Daoy (cell line): ENCODE results near the gene OTOGL. TPM values are rescaled to one million over a fixed set of nuclear protein-coding genes. Genes with fewer than 3 reads are reported as not detected.
"Not testable (repeated sequence)": the region's sequence is repeated elsewhere in the genome, so short reads cannot be mapped to it uniquely, and the experiment has no call there.

ENCODE experiments used
- DNase-seq: peaks from one replicate; pipeline ENCODE4 v3.0.0-alpha.2; 2015; ENCODE audit warnings: low read depth
- total RNA-seq: library from RNA; depleted of rRNA; stranded (reverse); fragments of >200 nt; shearing (Covaris generic); gene quantifications from 2 replicates; pipeline ENCODE4 v1.2.3, GENCODE V29; 2014

OTOGL gene
- total RNA-seq, 1 experiment from 2014 or later: 1.0 TPM

DNA sequence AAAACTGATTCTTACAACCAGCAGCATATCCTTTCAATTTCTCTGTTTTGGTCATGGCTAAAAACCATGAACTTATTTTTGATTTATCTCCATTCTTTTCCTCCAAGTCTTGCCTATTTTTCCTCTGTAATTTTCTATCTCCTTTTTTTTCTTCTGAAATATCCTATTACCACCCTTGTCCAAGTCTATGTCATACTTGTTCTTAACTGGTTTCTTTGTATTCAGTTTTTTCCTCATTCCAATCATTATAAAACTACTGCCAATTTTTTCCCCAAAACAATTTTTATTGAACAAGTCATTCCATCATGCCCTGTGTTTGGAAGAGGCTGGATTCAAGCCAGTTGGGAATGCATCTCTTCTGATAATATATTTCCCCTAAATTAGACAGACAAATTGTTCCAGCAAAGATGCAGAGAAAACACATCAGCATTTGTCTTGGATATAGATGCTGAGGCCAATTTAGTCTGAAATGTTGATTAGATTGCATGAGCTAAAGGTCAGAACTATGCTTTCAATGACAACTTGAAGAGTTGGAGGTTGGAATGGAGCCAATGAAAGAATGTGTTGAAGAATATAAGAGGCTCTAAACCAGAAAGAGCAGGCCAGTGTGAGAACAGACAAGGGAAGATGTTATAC lies 30.7 kb downstream of the OTOGL start:
- no peak for DNase-seq

DNA sequence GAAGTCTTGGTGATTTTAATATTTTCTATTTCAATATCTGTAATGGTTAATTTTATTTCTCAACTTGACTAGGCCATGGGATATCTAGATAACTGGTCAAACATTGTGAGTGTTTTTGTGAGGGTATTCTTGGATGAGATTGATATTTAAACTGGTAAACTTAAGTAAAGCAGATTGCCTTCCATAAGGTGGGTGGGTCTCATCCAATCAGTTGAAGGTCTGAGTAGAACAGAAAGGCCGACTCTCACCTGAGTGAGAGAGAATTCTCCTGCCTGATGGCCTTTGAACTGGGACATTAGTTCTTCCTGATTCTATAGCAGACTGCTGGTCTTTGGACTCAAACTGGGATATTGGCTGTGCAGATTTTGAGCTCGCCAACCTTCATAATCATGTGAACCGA lies 36.3 kb downstream of the OTOGL start:
- no peak for DNase-seq

DNA sequence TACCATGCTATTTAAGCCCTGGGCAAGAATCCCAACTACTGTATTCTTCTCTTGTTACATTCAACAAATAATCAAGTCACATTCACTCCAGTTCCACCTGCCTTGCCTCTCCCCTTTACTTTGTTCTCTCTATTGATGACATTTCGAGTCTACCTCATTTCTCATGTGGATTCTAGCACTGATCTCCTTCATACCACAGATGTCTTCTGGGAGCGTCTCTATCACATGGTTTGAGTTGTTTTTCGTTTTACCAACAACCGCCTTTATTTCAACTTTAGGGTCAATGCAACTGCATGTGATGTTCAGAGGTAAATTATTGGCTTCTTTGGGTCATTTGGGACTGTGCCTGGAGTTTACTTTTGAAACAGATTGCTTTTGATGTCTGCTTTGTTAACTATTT lies 40.7 kb downstream of the OTOGL start:
- no peak for DNase-seq

DNA sequence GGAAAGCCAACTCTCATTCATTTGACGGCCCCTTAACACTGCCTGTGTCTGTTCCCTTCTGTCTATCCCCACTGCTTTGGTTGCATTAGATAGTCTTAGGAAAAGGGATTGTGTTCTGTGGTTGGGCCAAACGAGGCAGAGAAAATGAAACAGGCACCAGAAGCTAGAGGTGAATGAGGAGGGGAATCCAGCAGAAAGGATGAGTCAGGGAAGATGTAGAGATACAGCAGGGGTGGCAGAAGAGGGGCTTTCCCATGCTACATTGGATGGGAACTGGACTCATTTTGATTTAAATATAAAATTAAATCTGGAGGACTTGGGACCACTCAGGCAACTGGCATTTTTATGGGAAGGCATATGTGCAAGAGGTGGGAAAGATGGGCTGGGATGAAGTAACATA lies 43.3 kb downstream of the OTOGL start:
- peak; percentile 45 for DNase-seq

DNA sequence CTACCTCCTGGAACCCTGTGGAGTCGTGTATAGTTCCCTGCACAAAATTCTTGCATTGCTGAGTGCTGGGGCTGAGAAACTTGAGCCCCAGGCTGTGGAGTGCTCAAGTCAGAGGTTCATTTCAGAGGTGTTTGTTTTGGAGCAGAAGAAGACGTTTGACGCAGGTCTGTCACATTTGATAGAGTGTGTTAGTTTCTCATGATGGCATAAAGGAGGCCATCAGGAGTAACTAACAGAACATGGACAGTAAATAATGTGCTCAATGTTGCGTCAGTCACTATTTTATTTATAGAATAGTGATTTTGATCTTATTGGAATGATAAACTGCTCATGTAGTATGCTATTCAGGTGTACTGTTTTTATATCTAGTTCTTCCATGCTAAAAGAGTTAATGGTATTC lies 44.2 kb downstream of the OTOGL start:
- DNase-seq: no peak

DNA sequence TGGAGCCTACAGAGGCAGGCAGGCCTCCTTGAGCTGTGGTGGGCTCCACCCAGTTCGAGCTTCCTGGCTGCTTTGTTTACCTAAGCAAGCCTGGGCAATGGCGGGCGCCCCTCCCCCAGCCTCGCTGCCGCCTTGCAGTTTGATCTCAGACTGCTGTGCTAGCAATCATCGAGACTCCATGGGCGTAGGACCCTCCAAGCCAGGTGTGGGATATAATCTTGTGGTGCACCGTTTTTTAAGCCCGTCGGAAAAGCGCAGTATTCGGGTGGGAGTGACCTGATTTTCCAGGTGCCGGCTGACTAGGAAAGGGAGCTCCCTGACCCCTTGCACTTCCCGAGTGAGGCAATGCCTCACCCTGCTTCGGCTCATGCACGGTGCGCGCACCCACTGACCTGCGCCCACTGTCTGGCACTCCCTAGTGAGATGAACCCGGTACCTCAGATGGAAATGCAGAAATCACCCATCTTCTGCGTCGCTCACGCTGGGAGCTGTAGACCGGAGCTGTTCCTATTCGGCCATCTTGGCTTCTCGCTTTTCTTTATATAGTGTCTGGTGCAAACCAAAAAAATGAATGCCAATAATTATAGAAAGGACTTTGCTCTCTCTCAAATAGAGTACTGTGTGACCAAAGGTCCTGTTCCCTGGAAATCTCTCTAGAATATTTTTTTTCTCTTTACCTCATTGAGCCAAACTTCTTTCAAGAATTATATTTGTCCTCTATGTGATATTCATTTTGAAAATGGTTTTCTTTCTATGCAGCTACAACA lies 50.4 kb downstream of the OTOGL start:
- DNase-seq: not testable (repeated sequence)

DNA sequence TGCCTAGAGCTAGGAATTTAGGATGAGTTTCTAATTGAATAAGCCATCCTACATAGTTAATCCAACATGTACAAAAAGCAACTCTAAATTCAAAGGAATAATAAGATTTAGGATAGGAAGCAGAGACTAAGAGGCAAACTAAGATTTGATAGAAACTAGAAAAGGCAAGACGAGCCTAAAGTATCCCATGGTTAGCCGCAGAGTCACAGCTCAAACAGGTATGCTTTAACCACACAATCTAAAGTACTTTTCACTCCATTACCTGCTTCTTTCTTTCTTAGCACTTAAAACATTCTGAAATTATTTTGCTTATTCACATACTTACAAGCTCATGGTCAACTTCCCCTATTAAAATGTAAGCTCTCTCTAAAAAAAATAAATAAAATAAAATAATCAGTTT lies 51.8 kb downstream of the OTOGL start:
- DNase-seq: no peak

DNA sequence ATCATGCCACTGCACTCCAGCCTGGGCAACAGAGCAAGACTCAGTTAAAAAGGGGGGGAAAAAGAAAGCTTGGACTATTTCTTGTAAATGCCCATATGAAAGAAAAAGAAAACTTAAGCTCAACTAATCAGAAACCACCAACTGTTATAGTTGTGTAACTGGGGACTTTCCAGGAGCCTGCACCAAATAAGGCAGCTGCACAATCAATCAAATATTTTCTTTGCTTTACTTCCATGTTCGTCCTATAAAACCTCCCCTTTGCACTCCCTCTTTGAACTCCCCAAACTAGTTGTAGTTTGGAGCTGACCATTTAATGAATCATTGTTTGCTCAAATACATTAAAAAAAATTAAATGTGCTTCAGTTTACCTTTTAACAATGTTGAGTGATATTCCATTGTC lies 54.9 kb downstream of the OTOGL start:
- DNase-seq: peak; percentile 5

DNA sequence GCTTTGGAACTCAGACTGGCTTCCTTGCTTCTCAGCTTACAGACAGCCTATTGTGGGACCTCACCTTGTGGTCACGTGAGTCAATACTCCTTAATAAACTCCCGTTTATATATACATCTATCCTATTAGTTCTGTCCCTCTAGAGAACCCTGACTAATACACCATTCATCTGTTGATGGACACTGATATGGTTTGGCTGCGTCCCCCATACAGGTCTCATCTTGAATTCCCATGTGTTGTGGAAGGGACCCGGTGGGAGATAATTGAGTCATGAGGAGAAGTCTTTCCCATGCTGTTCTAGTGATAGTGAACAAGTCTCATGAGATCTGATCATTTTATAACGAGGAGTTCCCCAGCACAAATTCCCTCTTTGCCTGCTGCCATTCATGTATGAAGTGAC lies 57.0 kb downstream of the OTOGL start:
- no peak for DNase-seq

DNA sequence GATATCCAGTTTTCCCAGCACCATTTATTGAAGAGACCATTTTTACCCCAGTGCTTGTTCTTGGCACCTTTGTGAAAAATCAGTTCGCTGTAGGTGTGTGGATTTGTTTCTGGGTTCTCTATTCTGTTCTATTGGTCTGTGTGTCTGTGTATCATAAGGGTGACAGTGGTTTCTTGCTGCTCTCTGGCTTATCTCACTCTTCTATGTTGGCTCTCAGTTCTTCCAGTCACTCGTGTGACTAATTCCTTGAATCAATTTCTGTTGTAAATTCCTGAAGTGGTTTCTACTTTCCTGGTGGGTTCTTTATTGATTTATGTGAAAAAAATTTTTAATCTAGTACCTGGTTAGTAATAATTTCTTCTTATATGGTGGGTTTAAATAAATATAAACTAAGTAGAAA lies 58.3 kb downstream of the OTOGL start:
- peak; percentile 15 for DNase-seq

DNA sequence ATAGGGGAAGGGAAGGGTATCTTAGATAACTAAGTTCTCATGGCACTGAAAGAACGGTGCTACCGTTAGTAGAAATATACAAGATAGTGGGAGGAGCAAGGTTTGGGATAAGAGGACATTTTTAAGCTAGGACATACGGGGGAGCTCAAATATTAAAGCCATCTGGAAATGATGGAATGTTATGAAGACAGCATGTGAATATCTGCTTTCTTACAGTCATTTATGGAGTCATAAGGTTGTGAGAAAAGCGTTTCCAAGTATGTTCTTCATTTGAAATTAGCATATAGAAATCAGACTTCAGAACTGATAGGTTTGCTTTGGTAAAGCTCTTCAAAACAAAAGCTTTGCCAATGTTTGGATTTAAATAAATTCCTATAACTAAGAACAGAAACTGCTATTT lies 62.3 kb downstream of the OTOGL start:
- DNase-seq: no peak

DNA sequence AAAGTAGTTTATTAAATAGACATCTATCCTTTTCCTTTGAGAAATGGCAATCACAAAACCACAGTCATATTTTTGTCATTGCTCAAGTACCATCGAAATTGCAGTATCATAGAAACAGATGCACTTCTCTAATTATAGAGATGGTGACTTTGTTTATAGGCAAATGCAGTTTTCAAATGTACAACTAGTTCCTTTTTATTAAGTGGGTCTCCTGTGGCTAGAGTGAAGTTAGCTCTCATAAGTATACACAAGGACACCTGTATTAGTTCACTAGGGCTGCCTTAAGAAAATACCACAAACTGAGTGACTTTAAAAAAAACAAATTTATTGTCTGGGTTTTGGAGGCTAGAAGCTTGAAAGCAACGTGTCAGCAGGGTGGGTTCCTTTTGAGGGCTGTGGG lies 62.8 kb downstream of the OTOGL start:
- DNase-seq: no peak

DNA sequence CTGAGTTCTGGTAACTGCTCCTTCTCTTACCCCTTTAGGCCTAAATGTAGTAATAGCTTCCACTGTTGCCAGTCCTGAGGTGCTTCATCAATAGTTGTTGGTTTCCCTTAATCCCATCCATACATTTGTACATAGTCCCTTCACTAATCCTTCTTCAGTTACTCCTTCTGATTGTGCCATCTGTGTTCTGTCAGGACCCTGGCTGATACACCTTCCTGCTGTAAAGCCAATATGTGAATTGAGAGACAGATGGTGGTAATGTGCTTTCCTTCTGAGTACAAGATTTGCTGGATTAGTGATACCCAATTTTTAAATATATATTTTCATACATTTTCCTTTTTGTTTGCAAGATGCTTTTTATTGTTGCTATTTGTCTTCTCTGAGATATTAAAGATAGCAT lies 66.4 kb downstream of the OTOGL start:
- DNase-seq: no peak

DNA sequence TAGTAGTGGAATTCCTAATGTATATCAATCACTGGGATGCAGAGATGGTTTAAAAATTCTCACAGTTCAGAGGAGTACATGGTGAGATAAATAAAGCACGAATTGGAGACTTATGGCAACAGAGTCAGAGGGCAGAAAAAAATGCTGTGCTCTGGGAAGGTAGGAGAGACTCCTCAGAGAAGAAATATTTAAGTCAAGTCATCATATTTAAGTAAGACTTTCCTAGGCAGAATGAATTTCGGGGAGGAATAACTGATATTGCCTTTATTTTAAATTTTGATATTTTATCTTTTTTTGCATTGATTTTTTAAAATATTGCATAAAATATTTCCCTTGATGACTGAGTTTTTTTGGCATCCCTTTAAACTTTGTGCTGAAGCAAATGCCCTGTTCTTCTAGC lies 67.4 kb downstream of the OTOGL start:
- no peak for DNase-seq

DNA sequence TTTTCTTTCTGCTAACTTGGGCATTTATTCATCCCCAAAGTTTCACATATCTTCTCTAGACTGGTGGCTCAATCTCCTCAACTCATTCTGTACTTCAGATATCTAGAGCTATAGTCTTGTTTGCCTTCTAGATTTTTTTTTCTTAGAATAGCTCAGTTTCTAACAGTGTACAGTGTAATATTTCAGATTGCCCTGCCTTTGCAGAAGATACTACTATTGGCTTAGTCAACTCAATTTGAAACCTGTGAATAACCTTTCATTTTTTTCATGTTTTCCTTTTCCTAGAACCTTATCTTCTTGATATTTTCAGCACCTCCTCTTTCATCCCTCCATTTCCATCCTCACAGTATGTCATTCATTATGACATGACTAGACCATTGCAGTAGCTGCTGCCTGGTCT lies 69.6 kb downstream of the OTOGL start:
- no peak for DNase-seq

DNA sequence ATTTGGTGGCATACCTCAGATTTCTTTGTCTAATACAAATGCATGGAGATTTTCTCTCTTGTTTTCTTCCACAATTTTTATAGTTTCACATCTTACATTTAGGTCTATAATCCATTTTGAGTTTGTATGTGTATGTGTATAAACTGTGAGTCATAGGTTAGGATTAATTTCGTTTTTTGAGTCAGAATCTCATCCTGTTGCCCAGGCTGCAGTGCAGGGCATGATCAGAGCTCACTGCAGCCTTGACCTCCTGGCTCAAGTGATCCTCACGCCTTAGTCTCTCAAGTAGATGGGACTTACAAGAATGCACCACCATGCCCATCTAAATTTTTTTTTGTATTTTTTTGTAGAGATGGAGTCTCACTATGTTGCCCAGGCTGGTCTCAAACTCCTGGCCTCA lies 71.6 kb downstream of the OTOGL start:
- DNase-seq: no peak

DNA sequence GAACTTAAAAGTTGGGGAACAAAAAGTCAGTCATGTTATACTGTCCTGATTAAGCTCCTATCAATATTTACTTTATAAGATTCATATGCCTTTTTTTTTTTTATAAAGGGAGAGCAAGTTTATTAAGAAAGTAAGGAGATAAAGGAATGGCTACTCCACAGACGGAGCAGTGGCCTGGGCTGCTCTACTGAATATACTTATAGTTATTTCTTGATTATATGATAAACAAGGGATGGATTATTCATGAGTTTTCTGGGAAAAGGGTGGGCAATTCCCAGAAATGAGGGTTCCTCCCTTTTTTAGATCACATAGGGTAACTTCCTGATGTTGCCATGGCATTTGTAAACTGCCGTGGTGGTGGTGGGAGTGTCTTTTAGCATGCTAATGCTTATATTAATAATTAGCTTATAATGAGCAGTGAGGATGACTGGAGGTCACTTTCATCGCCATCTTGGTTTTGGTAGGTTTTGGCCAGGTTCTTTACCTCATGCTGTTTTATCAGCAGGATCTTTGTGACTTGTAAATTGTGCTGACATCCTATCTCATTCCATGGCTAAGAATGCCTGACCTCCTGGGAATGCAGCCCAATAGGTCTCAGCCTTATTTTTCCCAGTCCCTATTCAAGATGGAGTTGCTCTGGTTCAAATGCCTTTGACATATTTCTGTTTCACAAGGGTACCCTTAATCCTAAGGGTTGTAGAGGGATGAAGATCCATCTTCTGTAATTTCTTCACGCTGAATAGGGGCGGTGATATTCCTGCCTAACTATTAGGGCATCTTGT lies 73.9 kb downstream of the OTOGL start:
- no peak for DNase-seq

DNA sequence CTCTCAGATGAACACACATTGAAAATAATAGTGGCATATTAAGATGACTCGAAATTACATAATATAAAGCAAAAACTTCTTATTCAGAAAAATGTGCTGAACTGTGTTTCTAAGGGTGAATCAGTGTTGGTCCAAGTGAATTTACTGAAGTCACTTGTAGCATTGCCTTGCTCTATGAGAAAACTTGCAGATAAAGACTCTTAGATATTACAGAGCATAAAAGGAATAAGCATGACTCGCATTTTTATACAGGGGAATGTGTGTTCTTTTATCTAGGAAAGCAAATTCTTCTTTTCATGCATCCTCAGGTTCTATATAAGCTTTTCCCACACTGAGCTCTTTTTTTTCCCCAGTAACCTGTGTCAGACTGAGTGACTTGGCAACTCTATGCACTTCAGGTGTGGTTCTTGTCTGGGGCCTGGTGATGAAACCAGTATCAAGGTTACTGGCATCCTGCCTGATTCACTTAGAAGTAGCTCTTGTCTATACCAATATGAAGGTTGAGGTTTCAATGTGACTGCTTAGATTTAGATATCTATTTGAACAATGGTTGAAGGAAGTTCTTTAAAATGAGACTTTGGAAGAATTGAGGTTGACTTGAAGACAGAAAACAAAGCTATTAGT lies 76.1 kb downstream of the OTOGL start:
- no peak for DNase-seq

DNA sequence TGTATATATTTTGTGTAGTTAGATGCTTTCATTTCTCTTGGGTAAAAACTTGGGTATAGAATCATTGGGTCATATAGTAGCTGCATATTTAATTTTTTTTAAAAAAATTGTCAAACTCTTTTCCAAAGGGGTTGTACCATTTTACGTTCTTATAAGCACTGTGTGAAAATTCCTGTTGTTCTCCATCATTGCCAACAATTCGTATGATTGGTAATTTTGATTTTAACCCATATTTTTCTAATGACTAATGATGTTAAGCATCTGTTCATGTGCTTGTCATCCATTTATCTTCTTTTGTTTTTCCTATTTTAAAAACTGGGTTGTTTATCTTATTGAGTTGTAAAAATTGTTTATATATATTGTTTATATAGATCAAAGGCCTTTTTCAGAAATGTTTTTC lies 77.4 kb downstream of the OTOGL start:
- DNase-seq: no peak

DNA sequence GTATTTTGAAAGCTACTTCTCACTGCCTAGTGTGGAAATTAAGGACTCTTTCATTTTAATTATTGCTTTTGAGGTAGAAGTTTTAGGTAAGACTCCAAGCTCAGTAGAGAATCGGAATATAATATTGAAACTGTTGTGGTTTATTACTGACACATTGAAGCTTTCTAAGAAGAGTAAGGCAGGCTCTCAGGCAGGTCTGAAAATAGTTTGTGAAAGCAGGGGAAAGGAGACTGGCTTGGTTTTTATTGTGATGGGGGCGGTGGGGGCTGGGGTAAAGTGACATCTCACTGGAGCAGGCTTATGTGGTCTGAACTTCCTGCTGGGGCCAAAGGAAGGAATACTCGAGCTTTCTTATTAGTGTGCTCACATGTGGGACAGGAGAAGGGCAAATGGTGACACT lies 79.5 kb downstream of the OTOGL start:
- no peak for DNase-seq

DNA sequence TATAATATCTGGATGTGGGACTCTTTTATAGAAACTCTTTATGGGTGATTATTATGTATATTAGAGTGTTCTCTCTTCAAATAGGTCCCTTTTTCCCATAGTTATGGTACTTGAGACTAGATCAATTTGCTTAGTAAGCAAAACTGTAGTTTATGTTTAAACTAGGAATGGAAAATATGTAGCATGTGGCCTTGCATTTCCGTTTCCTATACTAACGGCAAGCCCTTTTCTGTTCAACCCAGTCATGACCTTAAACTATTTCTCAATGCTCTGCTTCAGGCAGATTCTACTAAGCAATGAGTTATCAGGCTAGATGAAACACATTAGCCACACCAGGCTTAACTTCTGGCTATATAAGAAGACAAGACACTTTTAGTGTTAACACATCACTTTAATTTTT lies 84.6 kb downstream of the OTOGL start:
- DNase-seq: peak; percentile 9

DNA sequence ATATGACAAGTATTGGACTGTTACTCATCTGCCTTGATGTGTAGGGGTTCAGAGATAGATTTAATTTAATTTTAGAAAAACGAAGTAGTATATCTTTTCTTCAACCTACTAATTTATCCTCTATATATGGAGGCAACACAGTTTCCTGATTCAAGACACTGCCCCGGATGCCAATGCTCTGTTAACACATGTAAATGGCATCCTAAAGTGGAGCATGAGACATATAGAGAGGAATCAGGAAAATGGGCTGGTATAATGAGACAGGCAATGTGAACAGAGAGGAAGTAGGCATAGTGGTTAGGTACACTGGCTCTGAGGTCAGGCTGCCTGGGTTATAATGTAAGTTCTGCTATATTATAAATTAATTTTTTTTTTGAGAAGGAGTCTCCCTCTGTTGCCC lies 85.6 kb downstream of the OTOGL start:
- no peak for DNase-seq
